ENCODE measurements around the gene SCARB1.
A peak's percentile ranks its signal among the peaks of the same experiment; 100 is the strongest.
"Not testable (repeated sequence)": the region's sequence is repeated elsewhere in the genome, so short reads cannot be mapped to it uniquely, and the experiment has no call there.

SCARB1 gene

GRCh38 chr12:124904306-124905098 is 40.8 kb upstream of the SCARB1 start:
- H3K4me3 ChIP-seq (ENCODE audit: control insufficient read depth, low read depth, low read length) = peak overlapping the region; percentile 14
- no peak for TF ChIP-seq CTCF (conservative IDR thresholded peaks at IDR 0.05; ENCODE audit: control insufficient read depth, insufficient read depth, low read depth, low read length)
- peak; percentile 95 for DNase-seq (ENCODE audit: low read depth)

GRCh38 chr12:124902916-124903315 is 39.3 kb upstream of the SCARB1 start:
- no peak for TF ChIP-seq CTCF (conservative IDR thresholded peaks at IDR 0.05; ENCODE audit: control insufficient read depth, insufficient read depth, low read depth, low read length)
- DNase-seq (ENCODE audit: low read depth) = no peak
- H3K4me3 ChIP-seq (ENCODE audit: control insufficient read depth, low read depth, low read length) = no peak overlapping the region

- TF ChIP-seq CTCF (conservative IDR thresholded peaks at IDR 0.05; ENCODE audit: control insufficient read depth, insufficient read depth, low read depth, low read length) = no peak
- no peak for DNase-seq (ENCODE audit: low read depth)
- H3K4me3 ChIP-seq (ENCODE audit: control insufficient read depth, low read depth, low read length) = no peak overlapping the region
These were observed 37.3 kb upstream of the SCARB1 start for GRCh38 chr12:124901003-124901402.

- DNase-seq (ENCODE audit: low read depth); H3K4me3 ChIP-seq (ENCODE audit: control insufficient read depth, low read depth, low read length): not testable (repeated sequence)
These were observed 36.7 kb upstream of the SCARB1 start for GRCh38 chr12:124900345-124900795.

- H3K4me3 ChIP-seq (ENCODE audit: control insufficient read depth, low read depth, low read length) = no peak overlapping the region
- no peak for TF ChIP-seq CTCF (conservative IDR thresholded peaks at IDR 0.05; ENCODE audit: control insufficient read depth, insufficient read depth, low read depth, low read length)
- DNase-seq (ENCODE audit: low read depth) = no peak
These were observed 35.2 kb upstream of the SCARB1 start for GRCh38 chr12:124898923-124899294.

GRCh38 chr12:124898200-124898922 is 34.7 kb upstream of the SCARB1 start:
- peak; percentile 55 for TF ChIP-seq CTCF (conservative IDR thresholded peaks at IDR 0.05; ENCODE audit: control insufficient read depth, insufficient read depth, low read depth, low read length)
- no peak overlapping the region for H3K4me3 ChIP-seq (ENCODE audit: control insufficient read depth, low read depth, low read length)
- peak; percentile 53 for DNase-seq (ENCODE audit: low read depth)

GRCh38 chr12:124896461-124896860 is 32.8 kb upstream of the SCARB1 start:
- no peak for TF ChIP-seq CTCF (conservative IDR thresholded peaks at IDR 0.05; ENCODE audit: control insufficient read depth, insufficient read depth, low read depth, low read length)
- DNase-seq (ENCODE audit: low read depth) = no peak
- no peak overlapping the region for H3K4me3 ChIP-seq (ENCODE audit: control insufficient read depth, low read depth, low read length)

Measured in fibroblast of mammary gland (primary cell).